Measurements from ENCODE around the gene ACTRT2. TPM values are rescaled to one million over a fixed set of nuclear protein-coding genes. Genes with fewer than 3 reads are reported as not detected.
A peak's percentile ranks its signal among the peaks of the same experiment; 100 is the strongest.

Gene ACTRT2
- total and polyA plus RNA-seq, 11 donors: not detected

DNA sequence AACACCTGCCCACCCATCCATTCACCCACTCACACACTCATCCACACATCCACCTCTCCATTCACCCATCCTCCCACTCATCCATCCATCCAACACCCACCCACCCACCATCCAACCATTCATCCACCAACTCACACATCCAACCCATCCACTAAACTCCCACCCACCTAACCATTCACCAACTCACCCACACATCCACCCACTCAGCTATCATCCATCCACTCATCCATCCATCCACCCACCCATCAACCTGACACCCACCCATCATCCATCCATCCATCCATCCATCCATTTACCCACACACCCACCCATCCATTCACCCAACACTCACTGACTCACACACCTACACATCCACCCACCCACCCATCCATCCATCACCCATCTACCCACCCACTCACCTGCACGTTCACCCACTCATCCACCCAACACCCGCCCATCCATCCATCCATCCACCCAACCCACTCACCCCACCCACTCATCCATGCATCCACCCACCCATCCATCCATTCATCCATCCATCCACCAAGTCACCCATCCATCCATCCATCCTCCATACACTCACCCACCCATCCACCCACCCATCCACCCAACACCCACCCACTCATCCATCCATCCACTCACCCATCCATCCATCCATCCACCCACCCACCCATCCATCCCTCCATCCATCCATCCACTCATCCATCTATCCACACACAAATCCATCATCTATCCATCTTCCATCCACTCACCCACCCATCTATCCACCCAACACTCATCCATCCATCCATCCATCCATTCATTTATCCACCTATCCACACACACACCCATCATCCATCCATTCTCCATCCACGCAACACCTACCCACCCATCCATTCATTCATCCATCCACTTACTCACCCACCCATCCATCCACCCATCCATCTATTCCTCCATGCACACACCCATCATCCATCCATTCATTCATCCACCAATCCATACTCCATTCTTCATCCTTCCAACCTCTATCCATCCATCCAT is 30.3 kb downstream of the ACTRT2 start:
- H3K9me3 ChIP-seq: no peaks in the 10 kb centered on the region
- TF ChIP-seq POLR2A (IDR thresholded peaks at IDR 0.05): no peak
- TF ChIP-seq, protein P1, sequence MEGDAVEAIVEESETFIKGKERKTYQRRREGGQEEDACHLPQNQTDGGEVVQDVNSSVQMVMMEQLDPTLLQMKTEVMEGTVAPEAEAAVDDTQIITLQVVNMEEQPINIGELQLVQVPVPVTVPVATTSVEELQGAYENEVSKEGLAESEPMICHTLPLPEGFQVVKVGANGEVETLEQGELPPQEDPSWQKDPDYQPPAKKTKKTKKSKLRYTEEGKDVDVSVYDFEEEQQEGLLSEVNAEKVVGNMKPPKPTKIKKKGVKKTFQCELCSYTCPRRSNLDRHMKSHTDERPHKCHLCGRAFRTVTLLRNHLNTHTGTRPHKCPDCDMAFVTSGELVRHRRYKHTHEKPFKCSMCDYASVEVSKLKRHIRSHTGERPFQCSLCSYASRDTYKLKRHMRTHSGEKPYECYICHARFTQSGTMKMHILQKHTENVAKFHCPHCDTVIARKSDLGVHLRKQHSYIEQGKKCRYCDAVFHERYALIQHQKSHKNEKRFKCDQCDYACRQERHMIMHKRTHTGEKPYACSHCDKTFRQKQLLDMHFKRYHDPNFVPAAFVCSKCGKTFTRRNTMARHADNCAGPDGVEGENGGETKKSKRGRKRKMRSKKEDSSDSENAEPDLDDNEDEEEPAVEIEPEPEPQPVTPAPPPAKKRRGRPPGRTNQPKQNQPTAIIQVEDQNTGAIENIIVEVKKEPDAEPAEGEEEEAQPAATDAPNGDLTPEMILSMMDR (IDR thresholded peaks at IDR 0.05): no peak
- 83 to 88% (median 84%) methylated on average over 3 of the region's 3 CpGs for WGBS, 4 donors

DNA sequence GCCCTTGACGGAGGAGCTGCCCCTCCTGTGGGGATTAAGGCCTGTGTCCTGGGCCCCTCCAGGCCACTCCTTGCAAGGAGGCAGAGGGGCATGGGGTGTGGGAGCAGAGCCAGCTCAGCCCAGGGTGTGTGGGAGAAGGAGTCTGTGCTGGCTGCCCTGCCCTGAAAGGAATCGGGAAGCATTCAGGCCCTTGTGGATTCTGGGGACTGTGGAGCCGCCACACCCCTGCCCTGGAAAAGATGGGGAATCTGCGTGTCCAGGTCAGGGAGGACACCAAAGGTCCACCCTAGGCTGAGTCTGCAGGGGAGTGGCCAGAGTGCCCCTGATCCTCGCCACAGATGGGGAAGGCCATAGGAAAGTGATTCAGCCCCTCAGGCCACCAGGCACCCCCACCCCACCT is 31.2 kb downstream of the ACTRT2 start:
- 85 to 98% (median 89%) methylated on average over 4 to 5 of the region's 5 CpGs for WGBS, 4 donors
- no peak for TF ChIP-seq POLR2A (IDR thresholded peaks at IDR 0.05)
- TF ChIP-seq, protein P1 (IDR thresholded peaks at IDR 0.05): no peak
- no peak for ATAC-seq
- no peak overlapping the region for H3K4me3 ChIP-seq
- no peaks in the 10 kb centered on the region for H3K36me3 ChIP-seq
- no peak overlapping the region for H3K27ac ChIP-seq
- intact Hi-C loops (cut with DNase I): no loop called here
- peaks cover 0 to 15% (median 0%) of the 10 kb centered on the region in 9 donors for H3K27me3 ChIP-seq
- H3K9me3 ChIP-seq: no peaks in the 10 kb centered on the region
- peak in 2 of 5 donors; percentile 9 to 21 for DNase-seq
- H3K4me1 ChIP-seq: no peaks in the 10 kb centered on the region

More for the DNA sequence above, 30.3 kb downstream of the ACTRT2 start:
- intact Hi-C loops (cut with DNase I): no loop called here
- Histone ChIP-seq H3K4me3 (no peak overlapping the region), H3K27ac (no peak overlapping the region), H3K4me1 (no peaks in the 10 kb centered on the region), H3K27me3 (peaks cover 0 to 15% (median 0%) of the 10 kb centered on the region in 9 donors), H3K36me3 (no peaks in the 10 kb centered on the region)
- ATAC-seq (no peak), DNase-seq (peak in 1 of 5 donors; percentile 10)

DNA sequence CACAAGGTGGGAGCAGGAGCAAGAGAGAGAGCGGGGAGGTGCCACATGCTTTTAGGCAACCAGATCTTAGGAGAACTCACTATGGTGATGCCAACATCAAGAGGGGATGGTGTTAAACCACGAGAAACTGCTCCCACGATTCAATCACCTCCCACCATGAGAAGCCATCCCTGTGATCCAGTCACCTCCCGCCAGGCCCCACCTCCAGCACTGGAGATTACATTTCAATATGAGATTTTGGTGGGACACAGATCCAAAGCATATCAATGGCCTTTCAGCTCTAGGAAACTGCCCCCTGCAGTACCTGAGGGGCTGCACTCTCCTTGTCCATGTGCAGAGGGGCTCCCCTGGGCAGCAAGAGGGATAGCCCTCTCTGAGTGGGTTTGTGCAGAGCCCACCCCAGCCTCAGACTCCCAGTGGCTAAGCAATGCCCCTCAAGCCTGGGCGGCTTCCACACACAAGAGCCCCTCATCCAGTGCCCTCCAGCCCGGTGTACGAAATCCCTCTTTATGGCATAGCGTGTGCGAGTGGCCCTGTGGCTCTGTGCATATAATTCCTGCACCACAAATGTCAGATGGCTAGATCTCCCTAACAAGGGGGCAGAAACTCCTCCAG is 32.2 kb downstream of the ACTRT2 start:
- intact Hi-C loops (cut with DNase I): no loop called here
- ATAC-seq: no peak
- H3K4me1 ChIP-seq: no peaks in the 10 kb centered on the region
- no peak overlapping the region for H3K27ac ChIP-seq
- peak in 2 of 5 donors; percentile 5 to 32 for DNase-seq
- 87 to 91% (median 89%) methylated on average over 9 of the region's 9 CpGs for WGBS, 4 donors
- H3K36me3 ChIP-seq: no peaks in the 10 kb centered on the region
- TF ChIP-seq, protein P1 (IDR thresholded peaks at IDR 0.05): no peak
- TF ChIP-seq POLR2A (IDR thresholded peaks at IDR 0.05): no peak
- H3K4me3 ChIP-seq: no peak overlapping the region
- peaks cover 0 to 15% (median 0%) of the 10 kb centered on the region in 9 donors for H3K27me3 ChIP-seq
- no peaks in the 10 kb centered on the region for H3K9me3 ChIP-seq

DNA sequence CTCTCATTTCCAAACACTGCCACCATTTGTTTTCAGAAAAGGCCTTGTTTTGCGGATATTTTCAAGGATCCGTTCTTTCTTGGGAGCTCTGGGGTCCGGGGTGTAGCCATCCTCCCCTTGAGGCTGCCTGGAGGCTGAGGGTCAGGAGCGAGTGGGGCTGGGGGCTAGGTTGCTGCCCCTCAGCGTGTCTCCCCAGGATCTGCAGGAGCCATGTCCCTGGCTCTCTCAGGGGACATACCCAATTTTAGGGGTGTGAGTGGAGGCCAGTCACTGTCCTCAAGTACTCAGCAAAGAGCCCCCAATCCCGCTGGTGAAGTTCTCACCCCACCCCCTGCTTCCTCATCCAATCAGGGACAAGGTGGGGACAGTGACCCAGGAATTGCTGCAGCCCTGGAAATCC is 32.7 kb downstream of the ACTRT2 start:
- TF ChIP-seq POLR2A (IDR thresholded peaks at IDR 0.05): no peak
- TF ChIP-seq, protein P1 (IDR thresholded peaks at IDR 0.05): no peak
- intact Hi-C loops (cut with DNase I): no loop called here
- H3K27me3 ChIP-seq: peaks cover 0 to 15% (median 0%) of the 10 kb centered on the region in 9 donors
- H3K27ac ChIP-seq: no peak overlapping the region
- H3K36me3 ChIP-seq: peaks cover 0 to 2% (median 0%) of the 10 kb centered on the region in 9 donors
- WGBS, 4 donors: 84 to 90% (median 87%) methylated on average over 5 to 6 of the region's 6 CpGs
- H3K4me1 ChIP-seq: no peaks in the 10 kb centered on the region
- no peak overlapping the region for H3K4me3 ChIP-seq
- DNase-seq (peak in 1 of 5 donors; percentile 3), ATAC-seq (no peak)
- no peaks in the 10 kb centered on the region for H3K9me3 ChIP-seq
